HG02870 (cell line): Measurements from ENCODE around the gene RECQL.

Source experiments
- ATAC-seq: cut with Tn5 transposase; IDR thresholded peaks from one replicate; pipeline ENCODE4 v1.9.1; 2021; ENCODE audit warnings: mild to moderate bottlenecking, moderate library complexity; ENCODE audit not compliant: unreplicated experiment

RECQL gene, protein sequence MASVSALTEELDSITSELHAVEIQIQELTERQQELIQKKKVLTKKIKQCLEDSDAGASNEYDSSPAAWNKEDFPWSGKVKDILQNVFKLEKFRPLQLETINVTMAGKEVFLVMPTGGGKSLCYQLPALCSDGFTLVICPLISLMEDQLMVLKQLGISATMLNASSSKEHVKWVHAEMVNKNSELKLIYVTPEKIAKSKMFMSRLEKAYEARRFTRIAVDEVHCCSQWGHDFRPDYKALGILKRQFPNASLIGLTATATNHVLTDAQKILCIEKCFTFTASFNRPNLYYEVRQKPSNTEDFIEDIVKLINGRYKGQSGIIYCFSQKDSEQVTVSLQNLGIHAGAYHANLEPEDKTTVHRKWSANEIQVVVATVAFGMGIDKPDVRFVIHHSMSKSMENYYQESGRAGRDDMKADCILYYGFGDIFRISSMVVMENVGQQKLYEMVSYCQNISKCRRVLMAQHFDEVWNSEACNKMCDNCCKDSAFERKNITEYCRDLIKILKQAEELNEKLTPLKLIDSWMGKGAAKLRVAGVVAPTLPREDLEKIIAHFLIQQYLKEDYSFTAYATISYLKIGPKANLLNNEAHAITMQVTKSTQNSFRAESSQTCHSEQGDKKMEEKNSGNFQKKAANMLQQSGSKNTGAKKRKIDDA

DNA sequence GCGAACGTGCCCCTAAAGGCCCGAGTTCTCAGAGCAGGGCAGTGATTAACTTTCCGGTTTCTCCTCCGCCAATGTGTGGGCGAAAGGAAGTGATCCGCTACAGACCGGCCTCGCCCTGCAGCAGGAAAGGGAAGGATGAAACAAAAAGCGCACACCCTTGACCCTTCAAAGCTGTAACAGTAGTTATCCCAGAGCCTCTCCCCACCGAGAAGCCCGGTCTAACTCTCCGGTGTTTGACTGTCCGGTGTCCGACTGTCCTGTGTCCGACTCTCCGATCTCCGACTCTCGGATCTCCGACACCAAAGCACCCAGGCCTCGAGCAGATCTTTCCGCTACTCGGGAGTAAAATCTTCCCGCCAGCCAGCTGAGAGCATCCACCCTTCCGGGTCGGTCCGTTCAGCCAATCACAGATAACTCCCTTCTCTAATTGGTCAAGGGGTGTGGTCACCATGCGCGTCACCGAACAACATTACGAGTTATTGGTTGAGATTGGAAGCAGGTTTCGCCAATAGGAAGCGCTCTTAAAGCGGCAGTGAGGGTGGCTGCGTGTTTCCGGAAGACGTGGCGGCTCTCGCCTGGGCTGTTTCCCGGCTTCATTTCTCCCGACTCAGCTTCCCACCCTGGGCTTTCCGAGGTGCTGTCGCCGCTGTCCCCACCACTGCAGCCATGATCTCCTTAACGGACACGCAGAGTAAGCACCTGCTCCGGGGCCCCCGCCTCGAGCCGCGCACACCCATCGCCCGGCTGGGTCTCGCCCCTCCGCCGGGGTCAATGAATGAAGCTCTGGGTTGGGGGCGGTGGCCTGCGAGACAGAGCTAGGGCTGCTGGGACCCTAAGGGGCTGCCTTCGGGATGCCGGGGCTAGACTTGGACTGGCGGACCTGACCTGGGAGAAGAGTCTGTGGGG lies at the start of gene RECQL, which contains the start of gene GOLT1B:
RECQL (minus strand) TSS at position 378 of the 906 bp plus-strand sequence. CDS start 2,065 bp downstream, outside the sequence.
GOLT1B (plus strand) TSS at position 532 of the 906 bp plus-strand sequence; CDS start at position 667, 135 bp downstream.
- ATAC-seq = peak; percentile 99

DNA sequence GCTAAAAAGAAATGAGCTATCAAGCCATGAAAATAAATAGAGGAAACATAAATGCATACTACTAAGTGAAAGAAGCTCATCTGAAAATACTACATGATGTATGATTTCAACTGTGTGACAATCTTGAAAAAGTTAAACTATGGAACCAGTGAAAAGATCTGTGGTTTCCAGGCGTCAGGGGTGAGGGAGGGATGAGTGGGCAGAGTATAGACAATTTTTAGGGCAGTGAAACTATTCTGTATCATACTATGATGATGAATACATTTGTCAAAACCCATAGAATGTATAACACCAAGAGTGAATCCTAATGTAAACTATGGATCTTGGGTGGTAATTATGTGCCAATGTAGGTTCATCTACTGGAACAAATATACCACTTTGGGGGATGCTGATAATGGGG lies 46.0 kb upstream of the RECQL start:
- ATAC-seq = no peak

DNA sequence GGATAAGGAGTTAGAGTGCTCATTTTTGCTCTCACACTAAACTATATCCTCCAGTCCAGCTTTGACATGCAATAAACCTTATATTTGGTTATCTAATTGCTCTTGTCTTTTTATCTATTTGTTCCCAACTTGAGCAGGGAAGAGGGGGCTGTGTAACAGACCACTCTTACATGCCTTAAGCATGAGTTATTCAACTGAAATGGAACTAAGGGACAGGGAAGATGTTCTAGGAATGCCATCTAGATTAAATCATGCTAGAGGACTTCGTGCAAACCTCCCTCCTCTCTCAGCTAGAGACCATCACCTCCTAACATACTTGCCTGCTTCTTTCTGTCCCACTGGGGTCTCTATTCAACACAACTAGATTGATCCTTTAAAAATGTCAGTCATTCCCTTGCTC lies 45.3 kb upstream of the RECQL start:
- ATAC-seq = no peak

DNA sequence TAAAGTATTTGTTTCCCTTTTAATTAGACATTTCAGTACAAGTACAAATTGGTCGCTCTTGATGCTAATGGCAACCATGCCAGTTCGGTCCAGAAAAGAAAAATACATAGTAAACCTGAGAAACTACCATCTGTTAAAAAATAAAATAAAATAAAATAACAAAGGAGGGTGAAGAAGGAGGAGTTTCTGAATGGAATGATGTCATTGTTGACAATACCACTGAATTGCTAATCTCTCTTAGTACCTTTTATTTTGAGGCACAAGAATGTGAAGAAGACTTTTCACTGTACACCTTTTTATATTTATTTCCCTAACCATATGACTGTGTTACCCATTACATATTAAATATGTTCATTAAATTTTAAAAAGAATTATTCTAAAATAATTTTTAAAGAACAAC lies 44.1 kb upstream of the RECQL start:
- ATAC-seq = no peak

DNA sequence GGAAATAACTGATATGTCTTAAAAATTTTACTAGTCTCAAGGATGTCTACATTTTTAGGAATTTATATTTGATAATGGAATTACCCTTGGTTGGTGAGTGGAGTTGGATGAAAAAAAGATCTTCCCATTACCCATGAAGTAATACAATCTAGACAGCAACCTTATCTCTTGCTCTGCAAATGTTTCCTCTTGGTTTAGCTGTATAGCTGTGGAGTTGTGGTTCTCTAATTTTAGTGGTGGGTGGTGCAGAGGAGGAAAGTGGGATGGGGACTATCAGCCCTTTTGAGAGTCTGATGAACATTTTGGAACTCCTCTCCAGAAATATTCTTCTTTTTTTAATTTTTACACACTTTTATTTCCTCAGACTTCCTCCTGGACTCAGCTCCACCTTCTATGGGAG lies 41.7 kb upstream of the RECQL start:
- ATAC-seq = no peak

DNA sequence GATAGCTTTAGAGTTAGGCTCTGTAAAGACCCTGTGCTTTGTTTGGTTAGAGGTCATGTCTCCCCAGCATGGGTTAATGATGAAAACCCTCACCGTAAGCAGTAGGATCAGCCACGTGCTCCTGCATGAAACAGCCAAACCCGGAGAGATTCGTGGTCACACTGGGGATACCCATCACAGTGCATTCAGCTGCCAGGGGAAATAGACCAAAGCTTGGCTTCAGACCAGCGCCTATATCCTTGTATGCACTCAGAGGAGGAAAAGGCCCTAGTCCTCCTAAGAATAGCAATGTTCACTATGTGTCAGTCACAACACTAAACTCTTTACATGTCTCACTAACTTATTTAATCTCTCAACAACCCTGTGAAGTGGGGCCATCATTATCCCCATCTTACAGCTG lies 41.0 kb upstream of the RECQL start:
- ATAC-seq = no peak

DNA sequence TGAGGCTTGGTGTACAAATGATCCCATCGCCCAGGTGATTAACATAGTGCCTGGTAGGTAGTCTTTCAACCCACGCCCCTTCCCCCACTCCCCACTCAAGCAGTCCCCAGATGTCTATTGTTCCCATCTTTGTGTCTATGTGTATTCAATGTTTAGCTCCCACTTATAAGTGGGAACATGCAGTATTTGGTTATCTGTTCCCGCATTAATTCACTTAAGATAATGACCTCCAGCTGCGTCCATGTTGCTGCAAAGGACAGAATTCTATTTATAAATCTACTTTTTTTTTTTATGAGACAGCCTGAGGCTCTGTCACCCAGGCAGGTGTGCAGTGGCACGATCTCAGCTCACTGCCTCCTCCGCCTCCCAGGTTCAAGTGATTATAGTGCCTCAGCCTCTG lies 40.3 kb upstream of the RECQL start:
- ATAC-seq = no peak

DNA sequence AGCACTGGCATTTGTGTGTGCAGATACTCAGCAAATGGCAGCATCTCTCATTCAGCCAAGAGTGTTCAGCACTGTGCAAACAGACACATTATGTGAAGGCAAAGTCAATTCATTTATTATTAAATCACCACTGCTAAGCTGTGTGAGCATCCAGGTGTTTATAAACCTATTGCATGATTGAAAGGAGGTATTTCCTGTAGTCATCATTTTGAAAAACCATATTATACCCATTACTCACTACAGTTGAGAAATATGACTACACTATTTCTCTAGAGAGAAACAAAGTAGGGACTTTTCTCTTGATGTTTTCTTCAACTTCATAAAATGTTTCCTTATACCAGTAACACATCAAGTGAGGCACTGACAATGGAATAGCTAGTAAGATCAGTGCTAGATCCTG lies 38.4 kb upstream of the RECQL start:
- ATAC-seq = no peak

DNA sequence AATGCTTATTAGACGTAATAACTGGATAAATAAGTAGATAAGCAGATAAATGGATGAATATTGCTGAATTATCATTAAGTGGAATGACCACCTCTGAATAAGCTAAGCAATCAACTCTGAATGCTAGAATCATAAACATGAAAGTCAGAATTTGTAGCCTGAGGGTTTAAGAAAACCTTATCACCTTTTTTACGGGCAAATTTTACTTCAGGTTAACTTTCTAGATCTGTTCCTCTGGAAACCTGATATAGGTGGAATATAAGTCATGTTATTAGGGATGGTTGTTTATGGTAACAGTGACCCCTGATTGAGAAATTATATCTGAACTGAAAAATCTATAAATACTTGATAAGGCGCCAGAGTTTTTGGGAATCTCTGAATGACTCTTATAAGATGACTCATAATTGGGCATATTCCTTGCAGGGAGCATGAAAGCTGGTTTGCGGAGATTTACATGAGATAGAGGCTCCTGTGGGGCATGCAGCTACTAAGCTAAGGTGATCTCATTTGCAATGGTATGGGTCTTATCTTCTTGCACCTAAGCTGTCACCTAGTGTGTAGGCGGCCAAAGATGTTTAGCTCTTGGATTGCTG lies 36.7 kb upstream of the RECQL start:
- no peak for ATAC-seq

DNA sequence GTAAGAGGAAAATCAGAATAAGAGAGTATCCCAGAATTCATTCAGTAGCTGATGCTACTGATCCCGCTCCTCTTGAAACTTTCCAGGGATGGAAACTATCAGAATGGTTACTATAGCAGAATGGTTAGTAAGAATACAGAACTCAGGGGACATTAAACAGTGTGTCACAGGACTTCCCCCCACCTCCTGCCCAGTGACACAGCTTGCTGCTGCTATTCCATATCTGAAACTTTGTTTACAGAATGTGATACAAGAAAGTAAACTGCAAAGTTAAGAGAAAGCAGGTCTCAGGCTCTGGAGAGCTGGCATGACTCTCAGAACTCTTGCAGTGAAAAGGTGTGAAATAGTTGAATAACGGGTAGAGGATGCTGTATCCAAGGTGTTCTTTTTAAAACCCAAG lies 28.0 kb upstream of the RECQL start:
- ATAC-seq = no peak

DNA sequence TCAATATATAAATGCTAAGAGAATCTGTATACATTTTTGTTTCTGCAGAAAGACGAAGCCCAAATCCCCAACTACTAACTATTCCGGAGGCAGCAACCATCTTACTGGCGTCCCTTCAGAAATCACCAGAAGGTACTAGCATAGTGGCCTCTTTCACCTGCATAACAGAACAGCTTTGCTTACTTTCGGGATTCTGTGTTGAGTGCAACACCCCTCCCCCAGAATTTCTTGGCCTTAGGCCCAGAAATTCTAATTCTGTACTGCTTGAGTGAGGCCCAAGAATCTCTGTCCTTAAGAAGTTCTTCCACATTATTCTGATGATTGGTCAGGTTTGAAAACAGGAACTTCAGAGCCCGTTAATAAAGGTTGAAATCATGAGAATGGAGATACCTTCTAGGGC lies 27.5 kb upstream of the RECQL start:
- ATAC-seq = no peak

DNA sequence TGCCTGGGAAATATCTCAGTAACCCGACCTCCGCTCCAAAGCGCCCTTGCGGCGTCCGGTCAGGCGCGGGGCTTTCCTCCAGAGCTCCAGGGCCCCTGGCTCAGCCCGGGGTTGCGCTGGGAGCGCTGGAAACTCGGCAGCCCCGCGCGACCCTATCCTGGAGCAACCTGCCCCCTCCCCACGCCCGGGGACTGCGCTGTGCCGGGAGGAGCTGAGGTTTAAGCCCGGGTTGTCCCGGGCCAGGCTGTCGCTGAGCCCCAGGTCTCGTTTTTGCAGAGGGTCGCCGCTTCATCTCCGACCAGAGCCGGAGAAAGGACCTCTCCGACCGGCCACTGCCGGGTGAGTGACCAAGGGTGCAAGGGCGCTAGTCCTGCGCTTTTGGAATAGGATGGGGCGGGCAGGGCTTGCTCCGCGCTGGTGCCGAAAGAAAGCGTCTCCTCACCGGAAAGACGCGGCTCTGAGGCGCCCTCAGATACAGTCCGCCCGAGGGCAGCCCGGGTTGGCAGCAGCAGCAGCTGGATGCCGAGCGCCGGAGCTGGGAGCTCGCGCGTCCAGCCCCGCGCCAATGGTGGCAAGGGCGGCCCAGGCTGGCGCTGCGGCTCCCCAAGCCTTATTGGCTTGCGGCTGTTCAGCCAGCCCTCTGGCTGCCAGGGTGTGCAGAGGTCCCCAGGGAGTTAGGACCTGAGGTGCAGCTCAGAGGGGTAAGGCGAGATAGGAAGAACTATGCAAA lies 26.2 kb upstream of the RECQL start:
- peak; percentile 78 for ATAC-seq

DNA sequence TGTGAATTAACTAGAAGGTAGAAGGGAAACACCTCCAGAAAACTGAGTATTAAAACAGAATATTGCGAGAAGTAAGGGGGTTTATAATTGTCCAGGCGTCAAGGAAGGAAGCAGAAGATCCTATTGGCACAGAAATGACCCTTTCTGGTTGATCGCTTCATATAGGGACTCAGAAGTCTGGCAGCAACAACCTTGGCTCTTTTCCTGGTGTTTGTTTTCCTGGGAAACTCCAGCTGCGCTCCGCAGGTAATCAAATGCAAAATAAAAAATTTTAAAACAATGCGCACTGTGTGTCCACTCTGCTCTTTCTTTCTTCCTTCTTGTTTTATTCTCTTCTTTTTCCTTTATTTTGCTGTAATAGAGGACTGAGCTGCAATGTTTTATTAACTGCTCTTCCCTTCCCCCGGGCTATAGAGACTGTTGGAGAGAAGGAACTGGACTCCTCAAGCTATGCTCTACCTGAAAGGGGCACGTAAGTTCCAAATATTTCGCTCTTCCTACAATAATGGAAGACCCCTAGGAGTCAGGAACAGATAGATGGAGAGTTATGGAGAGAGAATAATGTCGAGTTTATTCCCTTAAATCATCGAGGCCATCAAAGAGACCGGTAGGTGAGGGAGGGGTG lies 25.4 kb upstream of the RECQL start:
- ATAC-seq = no peak

DNA sequence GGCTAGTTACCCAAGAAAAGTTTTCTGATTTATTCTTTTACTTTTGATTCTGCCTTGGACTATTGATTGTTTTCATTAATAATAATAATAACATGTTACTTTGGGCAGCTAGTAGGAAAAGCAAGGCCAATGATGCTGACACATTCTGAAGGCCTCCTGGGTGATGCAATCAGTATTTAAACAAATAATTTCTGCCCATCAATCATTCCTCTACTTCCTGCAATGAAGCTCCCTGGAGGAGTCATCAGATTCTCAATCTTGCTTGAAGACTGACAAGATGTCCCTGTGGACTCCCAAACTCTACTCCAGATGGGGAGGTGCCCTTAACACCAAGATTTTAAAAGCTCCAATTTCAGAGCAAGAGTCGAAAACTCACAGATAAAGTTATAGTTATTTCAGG lies 24.6 kb upstream of the RECQL start, which contains the start of gene SPX:
SPX (plus strand) TSS at position 244 of the 400 bp plus-strand sequence. CDS start 177 bp downstream, outside the sequence.
- no peak for ATAC-seq

DNA sequence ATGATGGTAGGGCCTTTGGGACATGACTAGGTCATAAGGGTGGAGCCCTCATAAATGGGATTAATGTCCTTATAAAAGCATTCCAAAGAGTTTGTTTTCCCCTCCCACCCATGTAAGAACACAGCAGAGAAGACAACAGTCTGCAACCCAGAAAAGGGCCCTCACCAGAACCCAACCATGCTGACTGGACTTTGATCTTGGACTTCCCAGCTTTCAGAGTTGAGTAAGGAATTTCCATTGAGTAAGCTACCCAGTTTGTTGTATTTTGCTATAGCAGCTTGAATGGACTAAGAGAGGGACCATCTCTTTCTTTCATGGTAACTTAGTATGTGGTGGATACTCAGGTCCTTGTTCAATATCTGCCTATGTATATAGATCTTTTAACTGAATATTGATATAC lies 21.7 kb upstream of the RECQL start:
- no peak for ATAC-seq

DNA sequence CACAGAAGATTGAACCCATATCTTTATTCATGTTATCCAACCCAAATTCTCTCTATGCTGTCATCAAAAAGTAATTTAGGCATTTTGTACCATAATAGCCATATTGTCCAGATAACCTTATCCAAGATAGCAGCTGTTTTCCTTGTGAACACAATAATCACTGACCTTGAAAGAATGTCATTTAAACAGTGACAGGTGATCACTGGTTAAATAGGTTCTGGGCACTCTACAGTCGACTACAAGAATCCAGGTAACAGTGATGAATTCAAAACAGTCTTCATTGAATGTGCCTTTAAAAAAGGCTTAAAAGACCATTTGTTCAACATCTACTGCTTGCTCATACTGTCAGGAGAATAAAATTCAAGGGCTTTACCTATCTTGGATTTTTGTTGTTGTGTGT lies 20.1 kb upstream of the RECQL start:
- ATAC-seq = no peak

DNA sequence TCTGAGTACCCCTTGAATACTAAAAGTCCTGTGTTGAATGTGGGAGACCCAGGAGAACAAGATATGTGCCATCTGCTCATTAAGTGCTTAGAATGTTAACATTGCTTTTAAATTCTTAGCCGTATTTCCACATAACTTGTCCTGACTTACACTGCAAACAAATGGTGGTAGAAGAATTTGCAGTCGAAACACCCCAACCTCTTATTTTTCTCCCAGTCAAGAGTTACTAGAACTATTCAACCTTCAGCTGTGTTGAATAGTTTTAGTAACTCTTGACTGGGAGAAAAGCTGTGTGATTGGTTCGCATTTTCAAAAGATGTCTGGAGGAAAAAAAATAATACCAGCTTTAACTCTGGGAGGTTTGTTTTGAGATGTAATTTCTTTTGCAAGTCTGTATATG lies 17.0 kb upstream of the RECQL start:
- no peak for ATAC-seq

DNA sequence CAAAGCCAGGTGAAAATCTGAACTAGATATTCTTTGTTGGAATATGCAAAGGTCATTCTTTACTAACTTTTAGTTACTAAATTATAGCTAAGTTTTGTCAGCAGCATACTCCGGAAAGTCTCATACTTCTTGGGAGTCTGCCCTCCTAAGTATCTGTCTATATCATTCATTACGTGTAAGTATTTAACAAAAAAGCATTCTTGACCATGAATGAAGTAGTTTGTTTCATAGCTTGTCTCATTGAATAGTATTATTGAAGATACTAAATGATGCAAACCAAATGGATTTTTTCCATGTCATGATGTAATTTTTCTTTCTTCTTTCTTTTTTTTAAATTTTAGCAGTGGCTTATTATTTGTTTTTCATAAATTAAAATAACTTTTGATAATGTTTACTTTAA lies 14.8 kb upstream of the RECQL start:
- ATAC-seq = no peak

DNA sequence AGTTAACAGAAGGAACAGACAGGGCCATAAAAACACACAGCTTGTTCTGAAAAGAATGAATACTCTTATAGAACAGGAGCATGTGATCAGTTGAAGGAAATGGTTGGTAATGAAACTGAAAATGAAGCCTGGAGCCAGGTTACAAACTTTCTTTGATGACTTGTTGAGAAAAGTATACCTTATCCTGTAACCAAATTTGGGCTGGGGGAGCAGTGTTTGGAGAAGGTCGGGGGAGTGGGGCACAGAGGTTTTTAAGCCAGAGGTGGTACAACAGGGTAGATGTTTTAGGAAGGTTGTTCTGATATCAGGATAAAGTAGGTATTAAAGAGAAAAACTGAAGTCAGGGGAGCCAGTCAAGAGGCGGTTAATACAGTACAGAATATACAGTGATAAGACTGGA lies 8.3 kb upstream of the RECQL start:
- ATAC-seq = peak; percentile 82

DNA sequence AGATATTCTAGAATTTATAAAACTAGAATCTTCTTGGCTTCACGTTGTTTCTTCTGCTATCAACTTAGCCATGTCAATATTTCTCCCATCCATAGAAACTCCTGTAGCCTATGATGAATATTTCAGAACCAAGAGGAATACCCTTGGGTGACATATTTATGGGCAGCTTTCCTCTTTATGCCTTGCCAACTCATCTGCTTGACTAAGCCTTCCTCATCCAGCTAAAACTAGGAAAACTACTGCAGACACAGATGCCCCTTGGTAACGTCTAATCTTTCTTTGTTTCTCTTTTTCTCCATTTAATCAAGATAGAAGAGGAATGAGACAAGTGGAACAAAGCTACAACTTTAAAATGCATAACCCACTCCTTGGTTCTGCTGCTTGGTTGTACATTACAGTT lies 6.4 kb upstream of the RECQL start:
- no peak for ATAC-seq
